DOHH2 (cell line): ENCODE data around the gene GDF9.

Source experiments
- H3F3A ChIP-seq: fragments of 200-600 bp; sonication (generic), shearing (Covaris generic); 2 replicates; pipeline ENCODE4 v1.6.0; 2016; ENCODE audit warnings: antibody characterized with exemption, mild to moderate bottlenecking; ENCODE audit not compliant: control insufficient read depth, insufficient read depth
- H3K27ac ChIP-seq: fragments of 200-600 bp; sonication (generic); 2 replicates; pipeline ENCODE4 v1.5.1; 2014; ENCODE audit warnings: low read depth, mild to moderate bottlenecking, low read length, moderate library complexity
- H3K27me3 ChIP-seq: fragments of 200-600 bp; sonication (generic); 2 replicates; pipeline ENCODE4 v1.6.1; 2014; ENCODE audit warnings: mild to moderate bottlenecking, low read length, mixed read lengths; ENCODE audit not compliant: control insufficient read depth
- H3K36me3 ChIP-seq: fragments of 200-600 bp; sonication (generic); 2 replicates; pipeline ENCODE4 v1.6.1; 2014; ENCODE audit warnings: mild to moderate bottlenecking, low read length, moderate library complexity, mixed read lengths; ENCODE audit not compliant: control insufficient read depth
- H3K4me1 ChIP-seq: fragments of 200-600 bp; sonication (generic); 2 replicates; pipeline ENCODE4 v1.6.1; 2014; ENCODE audit warnings: mild to moderate bottlenecking, low read length, mixed read lengths; ENCODE audit not compliant: control insufficient read depth
- H3K4me2 ChIP-seq: fragments of 200-600 bp; sonication (generic); 2 replicates; pipeline ENCODE4 v1.6.0; 2014; ENCODE audit warnings: mild to moderate bottlenecking, low read length, moderate library complexity
- H3K4me3 ChIP-seq: fragments of 200-600 bp; sonication (generic); 2 replicates; pipeline ENCODE4 v1.5.1; 2014; ENCODE audit warnings: mild to moderate bottlenecking, low read length, mixed read lengths
- H3K79me2 ChIP-seq: fragments of 200-600 bp; sonication (generic); 2 replicates; pipeline ENCODE4 v1.6.1; 2014; ENCODE audit warnings: mild to moderate bottlenecking, low read length, mixed read lengths; ENCODE audit not compliant: control insufficient read depth
- H3K9me2 ChIP-seq: fragments of 200-600 bp; sonication (generic); replicated peaks from 2 replicates; pipeline ENCODE4 v1.6.1; 2014; ENCODE audit warnings: mild to moderate bottlenecking, low read length, mixed read lengths; ENCODE audit not compliant: control insufficient read depth
- H3K9me3 ChIP-seq: fragments of 200-600 bp; sonication (generic); 2 replicates; pipeline ENCODE4 v1.6.1; 2014; ENCODE audit warnings: antibody characterized with exemption, low read length, mixed read lengths; ENCODE audit not compliant: control insufficient read depth, insufficient read depth
- H4K20me1 ChIP-seq: fragments of 200-600 bp; sonication (generic); 2 replicates; pipeline ENCODE4 v1.6.0; 2014; ENCODE audit warnings: low read depth, mild to moderate bottlenecking, antibody characterized with exemption, low read length, moderate library complexity; ENCODE audit not compliant: control insufficient read depth, insufficient read depth
- CTCF ChIP-seq: fragments of 200-600 bp; sonication (generic); IDR thresholded peaks from one replicate; pipeline ENCODE4 v1.5.1; 2014; ENCODE audit warnings: antibody characterized with exemption, mild to moderate bottlenecking, low read depth, low read length; ENCODE audit not compliant: poor library complexity, severe bottlenecking
- EZH2phosphoT487 ChIP-seq: fragments of 200-600 bp; sonication (generic); IDR thresholded peaks from 2 replicates; pipeline ENCODE4 v1.6.1; 2017; ENCODE audit warnings: borderline replicate concordance, mild to moderate bottlenecking, antibody characterized with exemption, low read length, moderate library complexity, mixed read lengths

GDF9 gene

GRCh38 chr5:132868754-132869153 lies 2.5 kb upstream of the GDF9 start:
- H3K27ac ChIP-seq, result no peak overlapping the region

GRCh38 chr5:132867046-132867451 lies 780 bp upstream of the GDF9 start:
- peaks cover 16% of the 10 kb centered on the region for H3K4me1 ChIP-seq
- H3K9me2 ChIP-seq, result no peaks in the 10 kb centered on the region
- peaks cover 8% of the 10 kb centered on the region for H3F3A ChIP-seq
- H3K27ac ChIP-seq, result peak overlapping the region; percentile 30
- peaks cover 49% of the 10 kb centered on the region for H3K36me3 ChIP-seq
- 0 out of 2 replicates have a peak, but pooled peaks cover 6% of the 10 kb centered on the region for H4K20me1 ChIP-seq
- TF ChIP-seq CTCF (no peak), EZH2phosphoT487 (no peak)
- peaks cover 31% of the 10 kb centered on the region for H3K79me2 ChIP-seq
- 0 out of 2 replicates have a peak, but pooled peaks cover 2% of the 10 kb centered on the region for H3K27me3 ChIP-seq
- H3K4me3 ChIP-seq, result peak overlapping the region; percentile 91
- H3K4me2 ChIP-seq, result peak overlapping the region; percentile 85
- no peaks in the 10 kb centered on the region for H3K9me3 ChIP-seq

More at GRCh38 chr5:132868754-132869153, 2.5 kb upstream of the GDF9 start:
- Histone ChIP-seq H3F3A (peaks cover 14% of the 10 kb centered on the region), H3K36me3 (peaks cover 64% of the 10 kb centered on the region), H3K4me1 (peaks cover 16% of the 10 kb centered on the region), H3K9me2 (no peaks in the 10 kb centered on the region), H4K20me1 (0 out of 2 replicates have a peak, but pooled peaks cover 6% of the 10 kb centered on the region), H3K79me2 (peaks cover 31% of the 10 kb centered on the region), H3K4me2 (no peak overlapping the region), H3K4me3 (no peak overlapping the region), H3K9me3 (no peaks in the 10 kb centered on the region), H3K27me3 (no peaks in the 10 kb centered on the region)
- TF ChIP-seq EZH2phosphoT487 (no peak), CTCF (no peak)

- H3K36me3 ChIP-seq, result peaks cover 37% of the 10 kb centered on the region
- H3K27ac ChIP-seq, result no peak overlapping the region
- no peaks in the 10 kb centered on the region for H3K9me2 ChIP-seq
- no peaks in the 10 kb centered on the region for H3K9me3 ChIP-seq
- H3F3A ChIP-seq, result peaks cover 4% of the 10 kb centered on the region
- H3K4me1 ChIP-seq, result peaks cover 16% of the 10 kb centered on the region
- 0 out of 2 replicates have a peak, but pooled peaks cover 6% of the 10 kb centered on the region for H4K20me1 ChIP-seq
- peaks cover 2% of the 10 kb centered on the region; the same call in 1 of the 2 replicates for H3K27me3 ChIP-seq
- peak overlapping the region; percentile 85 for H3K4me2 ChIP-seq
- H3K79me2 ChIP-seq, result peaks cover 31% of the 10 kb centered on the region
- H3K4me3 ChIP-seq, result peak overlapping the region; percentile 91
- no peak for TF ChIP-seq CTCF
- TF ChIP-seq EZH2phosphoT487, result no peak
These were observed 464 bp downstream of the GDF9 start for GRCh38 chr5:132865668-132866341.
